ENCODE results near the gene MARCKSL1. TPM values are rescaled to one million over a fixed set of nuclear protein-coding genes. Genes with fewer than 3 reads are reported as not detected.

MARCKSL1 gene
- total and polyA plus RNA-seq, 4 donors: 28.4 to 78.4 (median 39.5) TPM

DNA sequence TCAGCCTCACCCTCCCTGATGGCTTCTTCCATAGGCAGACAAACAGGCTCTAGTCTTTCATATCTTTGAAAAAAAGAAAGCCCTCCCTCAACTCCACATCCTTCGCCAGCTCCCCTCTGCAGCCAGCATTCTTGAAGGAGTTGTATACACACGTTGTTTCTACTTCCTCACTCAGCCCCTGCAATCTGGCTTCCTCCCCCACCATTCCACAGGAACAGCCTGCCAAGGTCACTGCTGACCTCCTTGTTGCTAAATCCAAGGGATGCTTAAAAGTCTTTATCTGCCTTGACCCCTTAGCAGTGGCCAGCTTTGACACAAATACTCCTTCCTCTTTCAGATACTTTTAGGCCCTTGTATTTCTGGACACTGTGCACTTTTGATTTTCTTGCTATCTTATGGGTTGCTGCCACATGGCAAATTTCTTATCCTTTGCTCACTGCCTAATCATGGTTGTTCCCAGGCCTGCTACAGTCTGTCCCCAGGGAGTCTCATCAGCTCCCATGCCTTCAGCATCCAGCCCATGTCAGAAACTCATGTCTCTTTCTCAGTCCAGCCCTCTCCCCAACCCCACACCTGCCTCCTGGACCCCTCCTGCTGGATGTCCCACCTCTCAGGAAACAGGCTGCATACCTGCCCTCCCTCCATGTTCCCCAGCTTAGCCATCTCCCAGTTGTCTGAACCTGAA, 18.0 kb upstream of the MARCKSL1 start:
- ATAC-seq (ENCODE audit: insufficient read depth, low FRiP score) (no peak), DNase-seq (peak; percentile 80 to 94 (median 86))
- Histone ChIP-seq H3K9ac (ENCODE audit: insufficient read depth in 1 of 2, low read length in 2 of 2) (no peak overlapping the region), H3K4me3 (no peak overlapping the region), H3K36me3 (ENCODE audit: control insufficient read depth in 4 of 4, insufficient read depth in 4 of 4, low read length in 4 of 4) (peaks cover 0 to 4% (median under 1%) of the 10 kb centered on the region in 4 donors), H3K4me1 (ENCODE audit: control insufficient read depth in 5 of 5, insufficient read depth in 5 of 5, low read length in 5 of 5) (peaks cover 13 to 36% (median 20%) of the 10 kb centered on the region in 5 donors), H3K27ac (ENCODE audit: low read depth in 1 of 2, low read length in 1 of 2) (peak overlapping the region; percentile 43 to 61), H3K9me3 (ENCODE audit: control insufficient read depth in 4 of 4, insufficient read depth in 3 of 4, low read length in 3 of 4) (no peaks in the 10 kb centered on the region), H3K27me3 (ENCODE audit: control insufficient read depth in 3 of 3, insufficient read depth in 3 of 3, low read length in 2 of 3) (no peaks in the 10 kb centered on the region)
- TF ChIP-seq, protein P1, sequence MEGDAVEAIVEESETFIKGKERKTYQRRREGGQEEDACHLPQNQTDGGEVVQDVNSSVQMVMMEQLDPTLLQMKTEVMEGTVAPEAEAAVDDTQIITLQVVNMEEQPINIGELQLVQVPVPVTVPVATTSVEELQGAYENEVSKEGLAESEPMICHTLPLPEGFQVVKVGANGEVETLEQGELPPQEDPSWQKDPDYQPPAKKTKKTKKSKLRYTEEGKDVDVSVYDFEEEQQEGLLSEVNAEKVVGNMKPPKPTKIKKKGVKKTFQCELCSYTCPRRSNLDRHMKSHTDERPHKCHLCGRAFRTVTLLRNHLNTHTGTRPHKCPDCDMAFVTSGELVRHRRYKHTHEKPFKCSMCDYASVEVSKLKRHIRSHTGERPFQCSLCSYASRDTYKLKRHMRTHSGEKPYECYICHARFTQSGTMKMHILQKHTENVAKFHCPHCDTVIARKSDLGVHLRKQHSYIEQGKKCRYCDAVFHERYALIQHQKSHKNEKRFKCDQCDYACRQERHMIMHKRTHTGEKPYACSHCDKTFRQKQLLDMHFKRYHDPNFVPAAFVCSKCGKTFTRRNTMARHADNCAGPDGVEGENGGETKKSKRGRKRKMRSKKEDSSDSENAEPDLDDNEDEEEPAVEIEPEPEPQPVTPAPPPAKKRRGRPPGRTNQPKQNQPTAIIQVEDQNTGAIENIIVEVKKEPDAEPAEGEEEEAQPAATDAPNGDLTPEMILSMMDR (IDR thresholded peaks at IDR 0.05; ENCODE audit: control extremely low read depth, extremely low read depth): no peak
- 32 to 36% methylated on average over 2 of the region's 2 CpGs for WGBS, 2 donors

DNA sequence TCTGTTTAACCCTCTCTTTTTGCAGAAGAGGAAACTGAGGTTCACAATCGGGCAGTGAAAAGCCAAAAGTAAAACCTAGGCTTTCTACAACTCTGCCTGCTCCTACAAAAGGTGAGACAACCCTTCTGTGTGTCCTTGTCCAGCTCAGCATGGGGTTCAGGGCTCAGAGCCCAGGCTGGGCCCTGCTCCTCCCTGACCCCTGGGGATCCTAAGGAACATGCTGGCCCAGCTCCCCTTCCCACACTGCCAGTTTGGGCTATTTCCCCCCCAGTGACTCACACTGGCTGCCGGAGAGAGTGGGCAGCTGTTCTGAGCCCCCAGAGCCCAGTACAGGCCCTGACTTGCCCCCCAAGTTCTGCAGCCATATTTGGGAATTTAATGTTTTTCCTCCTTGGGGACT, 17.4 kb upstream of the MARCKSL1 start:
- peaks cover 13 to 36% (median 20%) of the 10 kb centered on the region in 5 donors for H3K4me1 ChIP-seq (ENCODE audit: control insufficient read depth in 5 of 5, insufficient read depth in 5 of 5, low read length in 5 of 5)
- ATAC-seq (ENCODE audit: insufficient read depth, low FRiP score) (no peak), DNase-seq (no peak)
- 37 to 58% methylated on average over 2 of the region's 2 CpGs for WGBS, 2 donors
- no peaks in the 10 kb centered on the region for H3K9me3 ChIP-seq (ENCODE audit: control insufficient read depth in 4 of 4, insufficient read depth in 3 of 4, low read length in 3 of 4)
- H3K36me3 ChIP-seq (ENCODE audit: control insufficient read depth in 4 of 4, insufficient read depth in 4 of 4, low read length in 4 of 4): peaks cover 0 to 1% (median under 1%) of the 10 kb centered on the region in 4 donors
- TF ChIP-seq, protein P1 (IDR thresholded peaks at IDR 0.05; ENCODE audit: control extremely low read depth, extremely low read depth): no peak
- H3K9ac ChIP-seq (ENCODE audit: insufficient read depth in 1 of 2, low read length in 2 of 2): peak overlapping the region in 1 of 2 donors; percentile 6
- peak overlapping the region; percentile 43 to 61 for H3K27ac ChIP-seq (ENCODE audit: low read depth in 1 of 2, low read length in 1 of 2)
- H3K4me3 ChIP-seq: no peak overlapping the region
- H3K27me3 ChIP-seq (ENCODE audit: control insufficient read depth in 3 of 3, insufficient read depth in 3 of 3, low read length in 2 of 3): no peaks in the 10 kb centered on the region

DNA sequence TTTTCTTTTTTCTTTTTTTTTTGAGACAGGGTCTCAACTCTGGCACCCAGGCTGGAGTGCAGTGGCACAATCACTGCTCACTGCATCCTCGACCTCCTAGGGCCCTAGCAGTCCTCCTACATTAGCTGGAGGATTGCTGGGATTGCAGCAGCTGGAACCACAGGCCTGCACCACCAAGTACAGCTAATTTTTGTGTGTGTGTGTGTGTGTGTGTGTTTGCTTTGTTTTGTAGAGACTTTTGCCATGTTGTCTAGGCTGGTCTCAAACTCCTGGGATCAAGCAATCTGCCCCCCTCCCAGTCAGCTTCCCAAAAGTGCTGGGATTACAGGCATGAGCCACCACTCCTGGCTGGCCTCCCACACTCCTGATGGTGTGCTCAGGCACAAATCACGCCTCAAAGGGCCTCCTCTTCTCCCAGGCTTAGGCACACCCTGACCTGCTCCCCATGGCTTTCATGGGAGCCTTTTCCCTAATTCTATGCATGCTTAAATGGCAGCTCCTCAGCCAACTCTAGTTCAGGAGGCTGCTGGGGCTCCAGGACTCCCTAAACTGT, 16.9 kb upstream of the MARCKSL1 start:
- Histone ChIP-seq H3K27me3 (ENCODE audit: control insufficient read depth in 3 of 3, insufficient read depth in 3 of 3, low read length in 2 of 3) (no peaks in the 10 kb centered on the region), H3K4me3 (no peak overlapping the region), H3K9me3 (ENCODE audit: control insufficient read depth in 4 of 4, insufficient read depth in 3 of 4, low read length in 3 of 4) (no peaks in the 10 kb centered on the region), H3K4me1 (ENCODE audit: control insufficient read depth in 5 of 5, insufficient read depth in 5 of 5, low read length in 5 of 5) (peaks cover 13 to 36% (median 20%) of the 10 kb centered on the region in 5 donors), H3K9ac (ENCODE audit: insufficient read depth in 1 of 2, low read length in 2 of 2) (peak overlapping the region; percentile 6 to 38), H3K27ac (ENCODE audit: low read depth in 1 of 2, low read length in 1 of 2) (peak overlapping the region; percentile 61 to 89), H3K36me3 (ENCODE audit: control insufficient read depth in 4 of 4, insufficient read depth in 4 of 4, low read length in 4 of 4) (peaks cover 0 to 1% (median 0%) of the 10 kb centered on the region in 4 donors)
- 73 to 75% methylated on average over 2 of the region's 2 CpGs for WGBS, 2 donors
- DNase-seq (no peak), ATAC-seq (ENCODE audit: insufficient read depth, low FRiP score) (no peak)
- TF ChIP-seq, protein P1 (IDR thresholded peaks at IDR 0.05; ENCODE audit: control extremely low read depth, extremely low read depth): no peak

All from lung (tissue), 12 donors.